Hepatocyte (in vitro differentiated cells): ENCODE measurements around the gene LRRC49. TPM values are rescaled to one million over a fixed set of nuclear protein-coding genes. Genes with fewer than 3 reads are reported as not detected.
"Not testable (repeated sequence)": the region's sequence is repeated elsewhere in the genome, so short reads cannot be mapped to it uniquely, and the experiment has no call there.

Source experiments
- DNase-seq: peaks from one replicate; pipeline ENCODE4 v3.0.0-alpha.2; 2016; ENCODE audit warnings: low spot score
- H2AFZ ChIP-seq: fragments of 200-600 bp; sonication (generic); 2 replicates; pipeline ENCODE4 v1.6.0; 2016; ENCODE audit warnings: antibody characterized with exemption, mild to moderate bottlenecking
- H3K27ac ChIP-seq: fragments of 200-600 bp; sonication (generic); 2 replicates; pipeline ENCODE4 v1.5.1; 2016; ENCODE audit warnings: mild to moderate bottlenecking
- H3K27me3 ChIP-seq: fragments of 200-600 bp; sonication (generic); 2 replicates; pipeline ENCODE4 v1.6.1; 2016
- H3K36me3 ChIP-seq: fragments of 200-600 bp; sonication (generic); replicated peaks from 2 replicates; pipeline ENCODE4 v1.5.1; 2016; ENCODE audit warnings: low read depth; ENCODE audit not compliant: insufficient read depth
- H3K4me1 ChIP-seq: fragments of 200-600 bp; sonication (generic); 2 replicates; pipeline ENCODE4 v1.5.1; 2016; ENCODE audit warnings: mild to moderate bottlenecking, moderate library complexity; ENCODE audit not compliant: insufficient read depth
- H3K4me2 ChIP-seq: fragments of 200-600 bp; sonication (generic); 2 replicates; pipeline ENCODE4 v1.6.0; 2016
- H3K4me3 ChIP-seq: fragments of 200-600 bp; sonication (generic); 2 replicates; pipeline ENCODE4 v1.5.1; 2016; ENCODE audit warnings: mild to moderate bottlenecking
- H3K79me2 ChIP-seq: fragments of 200-600 bp; sonication (generic); 2 replicates; pipeline ENCODE4 v1.6.0; 2017; ENCODE audit warnings: mild to moderate bottlenecking
- H3K9me2 ChIP-seq: fragments of 200-600 bp; sonication (generic); replicated peaks from 2 replicates; pipeline ENCODE4 v1.6.0; 2017; ENCODE audit warnings: mild to moderate bottlenecking; ENCODE audit not compliant: insufficient read depth
- H3K9me3 ChIP-seq: fragments of 200-600 bp; sonication (generic); 2 replicates; pipeline ENCODE4 v1.5.1; 2016; ENCODE audit warnings: low read depth, mild to moderate bottlenecking
- H4K20me1 ChIP-seq: fragments of 200-600 bp; sonication (generic); 2 replicates; pipeline ENCODE4 v1.6.0; 2016; ENCODE audit warnings: mild to moderate bottlenecking; ENCODE audit not compliant: insufficient read depth, poor library complexity, severe bottlenecking
- CTCF ChIP-seq: fragments of 200-600 bp; sonication (generic); IDR thresholded peaks from 2 replicates; pipeline ENCODE4 v1.5.1; 2016; ENCODE audit warnings: antibody characterized with exemption, mild to moderate bottlenecking; ENCODE audit not compliant: poor library complexity
- EZH2 ChIP-seq: fragments of 200-600 bp; sonication (generic); IDR thresholded peaks from 2 replicates; pipeline ENCODE4 v1.6.1; 2016; ENCODE audit warnings: antibody characterized with exemption, mild to moderate bottlenecking, borderline replicate concordance
- EZH2phosphoT487 ChIP-seq: fragments of 200-600 bp; sonication (generic); IDR thresholded peaks from one replicate; pipeline ENCODE4 v1.6.1; 2018; ENCODE audit warnings: antibody characterized with exemption, mild to moderate bottlenecking, low read depth, moderate library complexity; ENCODE audit not compliant: unreplicated experiment, severe bottlenecking
- WGBS: methylation state at CpG from one replicate; pipeline ENCODE4 v1.1.6; 2016; ENCODE audit warnings: low lambda C conversion rate; ENCODE audit errors: missing lambda C conversion rate; 5-methylcytosine and 5-hydroxymethylcytosine counted together
- polyA plus RNA-seq: library from polyadenylated mRNA; unstranded; fragments of >200 nt; fragmentation: Nextera tagmentation; extraction: Ambion mirVana; gene quantifications from 2 replicates; pipeline ENCODE4 v1.2.1, GENCODE V29; 2016
- total RNA-seq: library from RNA; depleted of rRNA; stranded (reverse); fragments of >200 nt; gene quantifications from 2 replicates; pipeline ENCODE4 v1.2.3, GENCODE V29; 2014

Gene LRRC49
- total and polyA plus RNA-seq, 2 experiments from 2014 or later, result 1.4 to 11.6 TPM

DNA sequence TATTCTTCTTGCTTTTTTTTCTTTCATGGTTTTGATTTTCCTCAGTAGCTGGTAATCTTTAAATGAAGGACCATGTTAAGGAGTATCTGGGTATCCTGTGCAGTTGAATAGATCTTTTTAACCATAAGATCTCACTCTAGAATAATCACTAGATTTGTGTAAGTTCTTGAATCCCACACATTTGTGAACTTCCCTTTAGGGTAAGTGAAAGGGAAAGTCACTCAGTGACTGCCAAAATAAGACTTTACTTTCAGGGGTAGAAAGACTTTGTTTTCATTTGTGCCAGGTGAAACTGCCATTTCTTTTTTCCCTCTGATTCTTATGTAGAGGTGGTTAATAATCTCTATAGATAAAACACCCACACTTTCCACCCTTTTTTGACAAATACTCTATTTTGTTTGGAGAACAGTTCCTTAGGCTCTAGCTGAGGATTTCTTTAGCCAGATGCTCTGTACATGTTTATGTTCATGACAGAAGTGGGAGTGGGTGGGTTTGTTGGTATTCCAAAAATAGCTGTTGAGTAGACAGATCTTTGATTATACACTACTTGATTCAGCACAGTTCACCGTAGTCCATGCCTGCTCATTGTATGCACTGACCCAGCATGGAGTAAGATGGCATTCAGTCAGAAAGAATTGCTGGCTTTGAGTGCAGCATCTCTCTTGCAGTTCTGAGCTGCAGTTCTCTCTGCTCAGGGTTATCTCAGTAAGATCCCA, 28.5 kb downstream of the LRRC49 start:
- Histone ChIP-seq H3K4me1 (no peaks in the 10 kb centered on the region), H3K9me3 (no peaks in the 10 kb centered on the region), H3K9me2 (no peaks in the 10 kb centered on the region), H4K20me1 (no peaks in the 10 kb centered on the region), H3K4me2 (no peak overlapping the region), H3K79me2 (no peaks in the 10 kb centered on the region), H3K27ac (no peak overlapping the region), H3K27me3 (no peaks in the 10 kb centered on the region), H2AFZ (no peak overlapping the region), H3K36me3 (no peaks in the 10 kb centered on the region), H3K4me3 (no peak overlapping the region)
- no peak for DNase-seq
- WGBS, result 63% methylated on average over 1 of the region's 1 CpG
- TF ChIP-seq CTCF (no peak), EZH2 (no peak), EZH2phosphoT487 (no peak)

GRCh38 chr15:70922119-70922518, 29.5 kb downstream of the LRRC49 start:
- no peak for TF ChIP-seq EZH2phosphoT487
- TF ChIP-seq EZH2, result no peak
- no peak for TF ChIP-seq CTCF

GRCh38 chr15:70923311-70924080, 30.9 kb downstream of the LRRC49 start:
- no peak for TF ChIP-seq EZH2phosphoT487
- no peak for TF ChIP-seq EZH2
- no peak for TF ChIP-seq CTCF
- WGBS, result 88% methylated on average over 2 of the region's 2 CpGs
- no peak overlapping the region for H2AFZ ChIP-seq

More at GRCh38 chr15:70922119-70922518, 29.5 kb downstream of the LRRC49 start:
- no peaks in the 10 kb centered on the region for H3K9me3 ChIP-seq
- 93% methylated on average over 2 of the region's 2 CpGs for WGBS
- H3K4me3 ChIP-seq, result no peak overlapping the region
- no peak overlapping the region for H3K4me2 ChIP-seq
- H3K9me2 ChIP-seq, result no peaks in the 10 kb centered on the region
- DNase-seq, result no peak
- H3K79me2 ChIP-seq, result no peaks in the 10 kb centered on the region
- no peaks in the 10 kb centered on the region for H3K4me1 ChIP-seq
- no peak overlapping the region for H2AFZ ChIP-seq
- no peak overlapping the region for H3K27ac ChIP-seq
- H3K27me3 ChIP-seq, result no peaks in the 10 kb centered on the region
- no peaks in the 10 kb centered on the region for H3K36me3 ChIP-seq
- no peaks in the 10 kb centered on the region for H4K20me1 ChIP-seq

GRCh38 chr15:70926914-70927313, 34.3 kb downstream of the LRRC49 start:
- not testable (repeated sequence) for H3K27me3 ChIP-seq, H4K20me1 ChIP-seq, H3K79me2 ChIP-seq, H3K36me3 ChIP-seq, H2AFZ ChIP-seq, H3K9me3 ChIP-seq, H3K4me1 ChIP-seq, DNase-seq, H3K9me2 ChIP-seq, H3K27ac ChIP-seq, H3K4me2 ChIP-seq, H3K4me3 ChIP-seq
- WGBS, result 86% methylated on average over 1 of the region's 1 CpG

More at GRCh38 chr15:70923311-70924080, 30.9 kb downstream of the LRRC49 start:
- H3K9me2 ChIP-seq, result no peaks in the 10 kb centered on the region
- H3K79me2 ChIP-seq, result no peaks in the 10 kb centered on the region
- no peaks in the 10 kb centered on the region for H3K27me3 ChIP-seq
- no peaks in the 10 kb centered on the region for H3K4me1 ChIP-seq
- no peak overlapping the region for H3K4me2 ChIP-seq
- no peaks in the 10 kb centered on the region for H4K20me1 ChIP-seq
- no peak for DNase-seq
- H3K27ac ChIP-seq, result no peak overlapping the region
- H3K36me3 ChIP-seq, result no peaks in the 10 kb centered on the region
- no peaks in the 10 kb centered on the region for H3K9me3 ChIP-seq
- no peak overlapping the region for H3K4me3 ChIP-seq
